ENCODE results near the gene ADCY7.
"Not testable (repeated sequence)": the region's sequence is repeated elsewhere in the genome, so short reads cannot be mapped to it uniquely, and the experiment has no call there.

Gene ADCY7

DNA sequence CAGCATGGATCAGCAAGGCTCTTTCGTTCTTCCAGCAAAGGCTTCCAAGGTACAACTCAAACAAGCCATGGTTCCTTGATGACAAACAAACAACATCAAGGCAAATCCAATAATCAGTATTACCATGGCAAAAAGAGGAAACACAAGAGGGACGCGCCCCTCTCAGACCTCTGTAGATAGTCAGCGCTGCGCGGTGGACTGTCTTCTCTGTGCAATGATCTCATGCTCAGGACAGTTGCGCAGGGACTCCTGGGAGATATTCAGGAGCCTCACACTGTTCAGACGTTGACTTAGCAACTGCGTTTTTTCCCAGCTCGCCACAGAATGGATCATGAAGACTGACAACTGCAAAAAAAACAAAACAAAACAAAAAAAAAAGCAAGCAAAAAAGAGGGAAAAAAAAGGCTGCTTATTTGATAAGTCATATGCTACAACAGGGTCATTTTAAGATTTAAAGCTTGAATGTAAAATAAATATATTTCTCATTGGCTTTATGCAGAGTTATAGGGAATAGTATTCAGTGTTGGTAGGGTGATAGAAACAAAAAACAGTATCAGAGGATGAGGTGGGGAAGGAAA lies 37.1 kb upstream of the ADCY7 start:
- no peak overlapping the region for H3K4me3 ChIP-seq (replicated peaks; ENCODE audit: low read depth, low read length)
- no peak for TF ChIP-seq CTCF (IDR thresholded peaks at IDR 0.05; ENCODE audit: low read depth, low read length, missing control alignments)
- DNase-seq (ENCODE audit: extremely low read depth, low read depth) = no peak

GRCh38 chr16:50234771-50235556 lies 31.4 kb upstream of the ADCY7 start:
- no peak for DNase-seq (ENCODE audit: extremely low read depth, low read depth)
- no peak for TF ChIP-seq CTCF (IDR thresholded peaks at IDR 0.05; ENCODE audit: low read depth, low read length, missing control alignments)

GRCh38 chr16:50235581-50235980 lies 30.8 kb upstream of the ADCY7 start:
- TF ChIP-seq CTCF (IDR thresholded peaks at IDR 0.05; ENCODE audit: low read depth, low read length, missing control alignments) = no peak
- DNase-seq (ENCODE audit: extremely low read depth, low read depth) = no peak
- no peak overlapping the region for H3K4me3 ChIP-seq (replicated peaks; ENCODE audit: low read depth, low read length)

More at GRCh38 chr16:50234771-50235556, 31.4 kb upstream of the ADCY7 start:
- H3K4me3 ChIP-seq (replicated peaks; ENCODE audit: low read depth, low read length) = no peak overlapping the region

- DNase-seq (ENCODE audit: extremely low read depth, low read depth) = no peak
- no peak overlapping the region for H3K4me3 ChIP-seq (replicated peaks; ENCODE audit: low read depth, low read length)
- no peak for TF ChIP-seq CTCF (IDR thresholded peaks at IDR 0.05; ENCODE audit: low read depth, low read length, missing control alignments)
Measured at GRCh38 chr16:50238314-50238713, 28.0 kb upstream of the ADCY7 start.

GRCh38 chr16:50238868-50239301 lies 27.5 kb upstream of the ADCY7 start:
- DNase-seq (ENCODE audit: extremely low read depth, low read depth) = no peak
- no peak overlapping the region for H3K4me3 ChIP-seq (replicated peaks; ENCODE audit: low read depth, low read length)
- no peak for TF ChIP-seq CTCF (IDR thresholded peaks at IDR 0.05; ENCODE audit: low read depth, low read length, missing control alignments)

DNA sequence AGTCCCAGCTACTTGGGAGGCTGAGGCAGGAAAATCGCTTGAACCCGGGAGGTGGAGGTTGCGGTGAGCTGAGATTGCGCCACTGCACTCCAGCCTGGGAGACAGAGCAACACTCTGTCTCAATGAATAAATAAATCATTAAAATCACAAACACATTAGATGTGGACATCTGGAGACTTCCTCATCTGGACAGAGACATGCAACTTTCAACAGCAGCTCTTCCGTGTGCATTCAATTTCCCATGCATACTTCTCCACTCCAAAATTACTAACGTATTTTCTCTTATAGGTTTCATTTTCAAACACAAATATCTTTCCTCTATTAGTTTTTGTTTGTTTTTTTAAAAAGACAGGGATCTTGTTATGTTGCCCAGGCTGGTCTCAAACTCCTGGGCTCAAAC lies 23.3 kb upstream of the ADCY7 start:
- not testable (repeated sequence) for H3K4me3 ChIP-seq (replicated peaks; ENCODE audit: low read depth, low read length); DNase-seq (ENCODE audit: extremely low read depth, low read depth)

GRCh38 chr16:50244140-50244503 lies 22.2 kb upstream of the ADCY7 start:
- no peak for TF ChIP-seq CTCF (IDR thresholded peaks at IDR 0.05; ENCODE audit: low read depth, low read length, missing control alignments)
- DNase-seq (ENCODE audit: extremely low read depth, low read depth) = no peak
- H3K4me3 ChIP-seq (replicated peaks; ENCODE audit: low read depth, low read length) = no peak overlapping the region
